Measurements from ENCODE around the gene KRT37.
"Not testable (repeated sequence)": the region's sequence is repeated elsewhere in the genome, so short reads cannot be mapped to it uniquely, and the experiment has no call there.

Gene KRT37

GRCh38 chr17:41404024-41404671 is 20.2 kb downstream of the KRT37 start:
- no peak for DNase-seq (ENCODE audit: low spot score)

- DNase-seq (ENCODE audit: low spot score), result no peak
Measured at GRCh38 chr17:41403404-41404023, 20.9 kb downstream of the KRT37 start.

- DNase-seq (ENCODE audit: low spot score), result no peak
Measured at GRCh38 chr17:41402161-41402560, 22.2 kb downstream of the KRT37 start.

- no peak for DNase-seq (ENCODE audit: low spot score)
Measured at GRCh38 chr17:41396996-41397660, 27.3 kb downstream of the KRT37 start, which contains the start of gene KRT31. TSS of gene KRT31 (minus strand) at chr17:41397608. CDS start at chr17:41397539, 69 bp downstream.

GRCh38 chr17:41396340-41396739 is 28.0 kb downstream of the KRT37 start:
- no peak for DNase-seq (ENCODE audit: low spot score)

GRCh38 chr17:41395611-41396010 is 28.8 kb downstream of the KRT37 start:
- no peak for DNase-seq (ENCODE audit: low spot score)

GRCh38 chr17:41395044-41395443 is 29.3 kb downstream of the KRT37 start:
- not testable (repeated sequence) for DNase-seq (ENCODE audit: low spot score)

GRCh38 chr17:41394254-41394996 is 30.0 kb downstream of the KRT37 start:
- no peak for DNase-seq (ENCODE audit: low spot score)

- no peak for DNase-seq (ENCODE audit: low spot score)
Measured at GRCh38 chr17:41393826-41394225, 30.6 kb downstream of the KRT37 start.

- no peak for DNase-seq (ENCODE audit: low spot score)
Measured at GRCh38 chr17:41393294-41393693, 31.1 kb downstream of the KRT37 start.

GRCh38 chr17:41392278-41392677 is 32.1 kb downstream of the KRT37 start:
- no peak for DNase-seq (ENCODE audit: low spot score)

GRCh38 chr17:41391535-41391934 is 32.9 kb downstream of the KRT37 start:
- DNase-seq (ENCODE audit: low spot score), result no peak

GRCh38 chr17:41390411-41390938 is 33.9 kb downstream of the KRT37 start:
- no peak for DNase-seq (ENCODE audit: low spot score)

- no peak for DNase-seq (ENCODE audit: low spot score)
Measured at GRCh38 chr17:41387670-41388069, 36.7 kb downstream of the KRT37 start.

GRCh38 chr17:41386227-41386626 is 38.2 kb downstream of the KRT37 start:
- no peak for DNase-seq (ENCODE audit: low spot score)

GRCh38 chr17:41383690-41384089 is 40.7 kb downstream of the KRT37 start:
- DNase-seq (ENCODE audit: low spot score), result no peak

GRCh38 chr17:41382394-41382793 is 42.0 kb downstream of the KRT37 start:
- DNase-seq (ENCODE audit: low spot score), result no peak

- not testable (repeated sequence) for DNase-seq (ENCODE audit: low spot score)
Measured at GRCh38 chr17:41381943-41382342, 42.4 kb downstream of the KRT37 start, which contains the start of gene KRT34. TSS of gene KRT34 (minus strand) at chr17:41382306. CDS start at chr17:41382246, 60 bp downstream.

GRCh38 chr17:41380091-41380490 is 44.3 kb downstream of the KRT37 start:
- not testable (repeated sequence) for DNase-seq (ENCODE audit: low spot score)

- DNase-seq (ENCODE audit: low spot score), result no peak
Measured at GRCh38 chr17:41377546-41377945, 46.8 kb downstream of the KRT37 start.
